ENCODE measurements around the gene SCFD2. TPM values are rescaled to one million over a fixed set of nuclear protein-coding genes. Genes with fewer than 3 reads are reported as not detected.

Gene SCFD2
- total RNA-seq, 1 donor from 2014 or later, result 11.0 TPM

DNA sequence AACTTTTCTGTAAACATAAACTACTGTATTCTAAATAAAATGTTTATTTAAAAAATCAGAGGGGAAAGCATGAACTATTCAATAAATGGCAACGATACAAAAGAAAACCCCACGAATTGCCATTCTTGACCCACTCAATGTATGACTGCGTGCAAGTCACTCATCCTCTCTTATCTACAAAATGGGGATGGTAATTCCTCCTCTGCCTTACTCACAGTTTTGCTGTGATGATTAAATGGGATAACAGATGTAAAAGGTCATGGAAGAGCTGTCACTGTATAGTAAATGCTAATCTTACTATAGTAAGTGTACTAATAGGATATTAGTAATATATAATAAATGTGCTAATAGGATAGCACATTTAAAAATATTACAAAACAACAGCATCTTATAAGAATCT lies 173.4 kb downstream of the SCFD2 start:
- DNase-seq (ENCODE audit: low read depth), result no peak
- Histone ChIP-seq H3K4me3 (ENCODE audit: low read depth, low read length) (no peak overlapping the region), H3K27me3 (ENCODE audit: control insufficient read depth, insufficient read depth, low read length) (no peaks in the 10 kb centered on the region), H3K36me3 (ENCODE audit: control insufficient read depth, insufficient read depth, low read length) (no peaks in the 10 kb centered on the region)
- TF ChIP-seq, protein P1, sequence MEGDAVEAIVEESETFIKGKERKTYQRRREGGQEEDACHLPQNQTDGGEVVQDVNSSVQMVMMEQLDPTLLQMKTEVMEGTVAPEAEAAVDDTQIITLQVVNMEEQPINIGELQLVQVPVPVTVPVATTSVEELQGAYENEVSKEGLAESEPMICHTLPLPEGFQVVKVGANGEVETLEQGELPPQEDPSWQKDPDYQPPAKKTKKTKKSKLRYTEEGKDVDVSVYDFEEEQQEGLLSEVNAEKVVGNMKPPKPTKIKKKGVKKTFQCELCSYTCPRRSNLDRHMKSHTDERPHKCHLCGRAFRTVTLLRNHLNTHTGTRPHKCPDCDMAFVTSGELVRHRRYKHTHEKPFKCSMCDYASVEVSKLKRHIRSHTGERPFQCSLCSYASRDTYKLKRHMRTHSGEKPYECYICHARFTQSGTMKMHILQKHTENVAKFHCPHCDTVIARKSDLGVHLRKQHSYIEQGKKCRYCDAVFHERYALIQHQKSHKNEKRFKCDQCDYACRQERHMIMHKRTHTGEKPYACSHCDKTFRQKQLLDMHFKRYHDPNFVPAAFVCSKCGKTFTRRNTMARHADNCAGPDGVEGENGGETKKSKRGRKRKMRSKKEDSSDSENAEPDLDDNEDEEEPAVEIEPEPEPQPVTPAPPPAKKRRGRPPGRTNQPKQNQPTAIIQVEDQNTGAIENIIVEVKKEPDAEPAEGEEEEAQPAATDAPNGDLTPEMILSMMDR (IDR thresholded peaks at IDR 0.05; ENCODE audit: insufficient read depth, low read length, poor library complexity, severe bottlenecking), result no peak

GRCh38 chr4:53191997-53192396 lies 173.9 kb downstream of the SCFD2 start:
- DNase-seq (ENCODE audit: low read depth), result no peak
- H3K4me3 ChIP-seq (ENCODE audit: low read depth, low read length), result no peak overlapping the region
- no peaks in the 10 kb centered on the region for H3K27me3 ChIP-seq (ENCODE audit: control insufficient read depth, insufficient read depth, low read length)
- TF ChIP-seq, protein P1 (IDR thresholded peaks at IDR 0.05; ENCODE audit: insufficient read depth, low read length, poor library complexity, severe bottlenecking), result no peak
- H3K36me3 ChIP-seq (ENCODE audit: control insufficient read depth, insufficient read depth, low read length), result no peaks in the 10 kb centered on the region

DNA sequence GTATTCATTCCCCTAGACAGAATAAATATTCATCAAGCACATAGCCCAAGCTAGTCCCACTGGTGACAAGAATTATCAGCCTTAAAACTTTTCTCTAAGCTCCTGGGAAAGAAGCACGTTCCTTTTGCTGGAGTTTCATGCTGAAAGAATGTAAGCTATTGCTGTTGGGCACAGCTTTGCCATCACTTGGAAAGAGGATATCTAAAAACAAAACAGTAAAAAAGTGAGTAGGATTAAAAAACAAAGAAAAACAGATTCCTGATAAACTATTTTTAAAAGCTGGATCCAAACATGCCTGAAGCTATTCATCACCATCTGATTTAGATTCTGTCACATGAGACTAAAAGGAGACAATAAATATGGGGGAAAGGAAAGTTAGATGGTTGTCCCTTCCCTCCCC lies 176.8 kb downstream of the SCFD2 start:
- Histone ChIP-seq H3K4me3 (ENCODE audit: low read depth, low read length) (no peak overlapping the region), H3K36me3 (ENCODE audit: control insufficient read depth, insufficient read depth, low read length) (no peaks in the 10 kb centered on the region), H3K27me3 (ENCODE audit: control insufficient read depth, insufficient read depth, low read length) (no peaks in the 10 kb centered on the region)
- TF ChIP-seq, protein P1 (IDR thresholded peaks at IDR 0.05; ENCODE audit: insufficient read depth, low read length, poor library complexity, severe bottlenecking), result no peak
- DNase-seq (ENCODE audit: low read depth), result no peak

DNA sequence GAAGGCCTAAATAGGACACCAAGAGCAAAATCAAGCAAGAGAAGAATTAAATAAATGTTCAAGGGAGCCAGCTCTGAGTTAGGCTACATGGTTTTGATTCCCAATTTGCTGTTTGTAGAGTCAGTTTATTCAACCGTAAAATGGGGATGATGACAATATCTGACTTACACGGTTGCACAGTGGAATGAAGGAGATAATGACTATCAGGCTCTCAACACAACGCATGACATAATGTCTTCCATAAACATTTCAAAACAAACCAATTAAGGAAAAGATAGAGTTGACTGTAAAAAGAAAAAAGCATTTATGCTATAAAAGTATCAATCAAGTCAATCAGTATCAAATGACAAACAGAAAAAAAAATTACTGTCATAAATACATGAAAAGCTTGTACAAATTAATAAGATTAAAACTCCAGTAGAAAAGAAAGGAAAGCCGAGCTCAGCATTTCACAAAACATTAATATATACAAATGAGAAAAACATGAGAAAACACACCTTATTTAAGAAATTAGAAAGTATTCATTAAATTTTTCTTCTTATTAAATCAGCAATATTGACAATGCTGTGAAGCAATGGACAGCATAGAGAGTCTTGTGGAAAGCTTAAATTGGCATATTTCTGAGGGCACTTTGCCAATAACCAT lies 179.0 kb downstream of the SCFD2 start:
- DNase-seq (ENCODE audit: low read depth), result peak; percentile 4
- Histone ChIP-seq H3K27me3 (ENCODE audit: control insufficient read depth, insufficient read depth, low read length) (no peaks in the 10 kb centered on the region), H3K4me3 (ENCODE audit: low read depth, low read length) (no peak overlapping the region), H3K36me3 (ENCODE audit: control insufficient read depth, insufficient read depth, low read length) (no peaks in the 10 kb centered on the region)
- TF ChIP-seq, protein P1 (IDR thresholded peaks at IDR 0.05; ENCODE audit: insufficient read depth, low read length, poor library complexity, severe bottlenecking), result no peak

DNA sequence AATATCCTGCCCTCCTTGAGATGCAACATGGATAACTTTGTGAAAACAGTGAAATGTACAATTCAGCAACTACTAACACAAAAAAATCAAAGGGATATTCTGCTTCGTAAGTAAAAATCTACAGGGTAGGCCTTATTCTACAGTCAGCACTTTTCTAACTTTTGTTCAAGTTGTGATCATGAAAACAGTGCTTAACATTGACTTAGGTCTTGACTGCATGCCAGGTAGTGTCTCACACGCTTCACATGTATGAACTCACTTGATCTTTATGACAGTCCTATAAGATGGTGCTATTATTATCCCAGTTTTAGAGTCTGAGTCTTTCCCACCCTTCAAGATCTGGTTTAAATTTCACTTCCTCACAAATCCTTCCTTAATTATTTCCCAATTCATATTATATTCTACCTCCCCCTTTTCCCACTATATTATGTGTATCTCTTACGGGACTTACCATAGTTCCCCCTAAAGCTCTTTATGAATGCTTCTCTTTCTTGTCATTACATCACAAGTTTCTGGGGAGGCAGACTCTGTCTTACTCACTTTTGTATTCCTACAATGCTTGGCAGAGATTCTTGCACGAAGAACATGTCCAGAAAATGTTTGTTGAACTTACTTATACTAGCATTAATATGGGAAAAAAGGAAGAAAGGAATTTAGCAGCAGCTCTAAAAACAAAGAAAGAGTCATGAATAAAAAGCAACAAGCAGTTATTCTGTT lies 179.8 kb downstream of the SCFD2 start:
- Histone ChIP-seq H3K4me3 (ENCODE audit: low read depth, low read length) (no peak overlapping the region), H3K36me3 (ENCODE audit: control insufficient read depth, insufficient read depth, low read length) (no peaks in the 10 kb centered on the region), H3K27me3 (ENCODE audit: control insufficient read depth, insufficient read depth, low read length) (no peaks in the 10 kb centered on the region)
- DNase-seq (ENCODE audit: low read depth), result no peak
- TF ChIP-seq, protein P1 (IDR thresholded peaks at IDR 0.05; ENCODE audit: insufficient read depth, low read length, poor library complexity, severe bottlenecking), result no peak
